Ishikawa (cell line): ENCODE data around the gene FAM149A.
A peak's percentile ranks its signal among the peaks of the same experiment; 100 is the strongest.

Source experiments
- CEBPB ChIP-seq: IDR thresholded peaks from 2 replicates; pipeline ENCODE4 v1.6.1; 2012
- CREB1 ChIP-seq: IDR thresholded peaks from 2 replicates; pipeline ENCODE4 v1.6.1; 2012; ENCODE audit warnings: low read depth
- EGR1 ChIP-seq: IDR thresholded peaks from 2 replicates; pipeline ENCODE4 v1.6.1; 2012
- EP300 ChIP-seq: IDR thresholded peaks from 2 replicates; pipeline ENCODE4 v1.6.1; 2012; ENCODE audit warnings: borderline replicate concordance
- FOXM1 ChIP-seq: IDR thresholded peaks from 2 replicates; pipeline ENCODE4 v1.6.1; 2012; ENCODE audit warnings: low read depth, borderline replicate concordance
- MAX ChIP-seq: IDR thresholded peaks from 2 replicates; pipeline ENCODE4 v1.6.1; 2012
- NFIC ChIP-seq: IDR thresholded peaks from 2 replicates; pipeline ENCODE4 v1.6.1; 2012
- RAD21 ChIP-seq: IDR thresholded peaks from 2 replicates; pipeline ENCODE4 v1.6.1; 2012; ENCODE audit warnings: low read depth
- REST ChIP-seq: IDR thresholded peaks from 2 replicates; pipeline ENCODE4 v1.6.1; 2012; ENCODE audit warnings: low read depth, mild to moderate bottlenecking
- TAF1 ChIP-seq: IDR thresholded peaks from 2 replicates; pipeline ENCODE4 v1.6.1; 2012; ENCODE audit warnings: low read depth, mild to moderate bottlenecking
- TCF12 ChIP-seq: IDR thresholded peaks from 2 replicates; pipeline ENCODE4 v1.6.1; 2012; ENCODE audit warnings: low read depth
- TEAD4 ChIP-seq: IDR thresholded peaks from 2 replicates; pipeline ENCODE4 v1.6.1; 2012
- USF1 ChIP-seq: IDR thresholded peaks from 2 replicates; pipeline ENCODE4 v1.6.1; 2012
- YY1 ChIP-seq: IDR thresholded peaks from 2 replicates; pipeline ENCODE4 v1.6.1; 2012; ENCODE audit warnings: low read depth
- ZBTB7A ChIP-seq: IDR thresholded peaks from 2 replicates; pipeline ENCODE4 v1.6.1; 2012; ENCODE audit warnings: low read depth

FAM149A gene

GRCh38 chr4:186095406-186095805 lies 9.1 kb upstream of the FAM149A start:
- TF ChIP-seq MAX (no peak), ZBTB7A (no peak), USF1 (no peak), CEBPB (no peak), FOXM1 (no peak), RAD21 (no peak), TAF1 (no peak), NFIC (no peak), YY1 (no peak)

- TF ChIP-seq ZBTB7A (no peak), MAX (no peak), FOXM1 (no peak), REST (no peak), USF1 (no peak), TAF1 (no peak), CREB1 (no peak), YY1 (no peak), RAD21 (no peak), CEBPB (no peak), EGR1 (no peak), NFIC (no peak), TEAD4 (no peak), TCF12 (no peak), EP300 (no peak)
Measured at GRCh38 chr4:186096681-186097165, 7.8 kb upstream of the FAM149A start.

- TF ChIP-seq USF1, result no peak
- TF ChIP-seq YY1, result no peak
- TF ChIP-seq EGR1, result no peak
- no peak for TF ChIP-seq CEBPB
- no peak for TF ChIP-seq TCF12
- no peak for TF ChIP-seq NFIC
- no peak for TF ChIP-seq RAD21
- TF ChIP-seq CREB1, result no peak
- TF ChIP-seq MAX, result no peak
- no peak for TF ChIP-seq TAF1
- no peak for TF ChIP-seq EP300
- no peak for TF ChIP-seq TEAD4
- TF ChIP-seq FOXM1, result no peak
Measured at GRCh38 chr4:186097386-186097785, 7.1 kb upstream of the FAM149A start.

- TF ChIP-seq FOXM1 (no peak), TAF1 (no peak), TCF12 (no peak)
Measured at GRCh38 chr4:186102931-186103330, 1.6 kb upstream of the FAM149A start.

GRCh38 chr4:186104890-186105646 lies 564 bp downstream of the FAM149A start:
- TF ChIP-seq ZBTB7A (peak; percentile 65; the same call in 1 of the 2 replicates), CEBPB (no peak), FOXM1 (no peak), RAD21 (no peak), TCF12 (no peak), NFIC (no peak), REST (no peak), MAX (0 out of 2 replicates have a peak, but pooled peaks have one; percentile 12), EGR1 (no peak), EP300 (no peak)
